Measurements from ENCODE around the gene APP.

APP gene

DNA sequence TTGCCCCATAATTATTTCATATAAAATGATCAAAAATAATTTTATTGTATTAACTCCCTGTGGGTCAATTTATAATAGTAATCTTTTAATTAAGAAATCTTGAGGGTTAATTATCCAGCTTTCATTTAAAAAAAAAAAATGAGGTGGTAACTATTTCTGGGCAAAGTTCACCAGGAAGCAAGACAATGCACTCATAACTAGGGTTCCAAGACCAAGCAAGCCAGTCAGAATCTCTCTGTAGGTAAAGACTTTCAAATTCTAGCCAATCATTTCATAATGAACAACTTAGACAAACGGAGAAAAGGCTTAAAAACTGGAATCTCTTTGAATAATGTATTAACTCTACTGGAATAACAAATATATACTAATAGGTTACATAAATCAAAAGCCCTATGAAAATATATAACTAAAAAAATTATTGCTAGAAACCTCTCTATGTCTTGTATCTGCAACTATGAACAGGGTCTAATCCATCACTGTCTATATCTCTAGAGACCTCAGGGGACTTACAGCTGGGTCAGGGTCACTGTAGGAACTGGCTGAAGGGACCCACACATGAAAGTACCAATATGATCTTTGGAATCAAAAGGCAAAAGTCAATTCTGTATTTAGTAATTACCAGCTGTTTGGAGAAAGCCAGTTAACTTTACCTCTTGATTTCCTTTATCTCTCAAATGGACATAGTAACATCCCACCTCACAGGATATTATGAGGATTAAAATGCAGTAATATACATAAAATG lies 43.3 kb downstream of the APP start:
- DNase-seq (ENCODE audit: low spot score) (no peak), FAIRE-seq (no peak)

DNA sequence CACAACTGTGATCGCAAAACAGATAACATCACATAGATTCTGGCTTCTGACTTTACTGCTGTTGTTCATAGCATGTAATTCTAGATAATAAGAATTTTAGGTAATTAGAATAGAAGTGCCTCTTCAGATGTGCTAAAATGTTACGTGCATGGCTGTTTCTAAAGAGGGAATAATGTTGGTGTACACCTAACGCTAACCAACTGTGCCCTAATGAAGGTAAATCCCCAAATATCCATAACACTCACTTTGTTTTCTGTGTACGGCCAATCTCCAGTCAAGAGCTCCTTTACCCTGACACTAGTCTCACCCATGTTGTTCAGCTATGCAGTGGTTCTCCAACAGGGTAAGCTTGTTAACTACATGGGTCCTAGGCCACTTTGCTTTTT lies 44.4 kb downstream of the APP start:
- FAIRE-seq = no peak
- DNase-seq (ENCODE audit: low spot score) = no peak

DNA sequence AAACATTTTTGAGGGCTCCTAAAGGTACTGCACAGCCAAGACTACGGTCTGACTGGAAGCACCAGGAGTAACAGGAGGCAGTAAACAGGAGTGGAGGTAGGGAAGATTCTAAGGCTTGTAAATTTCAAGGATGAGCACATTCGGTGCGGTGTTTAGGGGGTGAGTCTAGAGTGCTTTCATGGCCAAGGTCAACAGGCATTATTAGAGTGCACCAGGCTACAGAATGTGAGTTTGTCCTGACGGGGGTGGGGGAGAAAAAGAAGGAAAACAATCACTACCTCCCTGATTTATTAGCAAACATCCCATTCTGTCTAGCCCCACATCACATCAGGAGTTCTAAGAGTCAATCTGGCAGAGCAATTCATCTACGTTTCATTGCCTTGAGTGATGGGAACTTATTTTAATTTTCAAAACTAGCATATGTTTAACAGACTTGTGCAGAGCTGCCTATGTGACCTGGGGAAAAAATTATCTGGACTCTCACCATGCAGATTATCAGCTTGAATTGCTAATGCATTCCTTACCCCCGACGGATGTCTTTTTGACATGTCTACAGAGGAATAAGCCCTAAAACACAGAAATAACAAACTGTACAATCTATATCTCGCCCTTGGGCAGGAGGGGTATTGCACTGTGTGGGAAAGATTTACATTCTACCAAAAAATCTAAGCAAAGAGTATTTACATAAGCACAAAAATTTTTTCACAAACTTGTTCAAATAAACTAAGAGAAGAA lies 45.0 kb downstream of the APP start:
- FAIRE-seq (no peak), DNase-seq (ENCODE audit: low spot score) (no peak)

DNA sequence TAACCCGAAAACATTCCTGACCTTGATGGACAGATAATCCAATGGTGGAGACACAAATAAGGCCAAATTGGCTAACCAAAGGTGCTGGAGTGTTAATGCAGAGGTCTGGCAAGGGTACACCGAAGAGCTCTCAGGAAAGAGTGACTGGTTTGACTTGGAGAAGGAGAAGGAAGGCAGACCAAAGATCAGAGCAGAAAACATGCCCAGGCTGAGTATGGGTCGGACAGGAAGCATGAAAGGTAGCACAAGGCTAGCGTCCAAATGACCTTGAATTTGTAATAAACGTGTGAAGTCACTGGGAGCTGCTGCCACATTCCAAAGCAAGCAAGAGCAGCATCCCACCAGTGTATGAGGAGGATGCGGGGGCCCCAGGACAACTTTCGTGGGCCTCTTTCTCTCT lies 45.7 kb downstream of the APP start:
- DNase-seq (ENCODE audit: low spot score) = no peak
- FAIRE-seq = no peak

DNA sequence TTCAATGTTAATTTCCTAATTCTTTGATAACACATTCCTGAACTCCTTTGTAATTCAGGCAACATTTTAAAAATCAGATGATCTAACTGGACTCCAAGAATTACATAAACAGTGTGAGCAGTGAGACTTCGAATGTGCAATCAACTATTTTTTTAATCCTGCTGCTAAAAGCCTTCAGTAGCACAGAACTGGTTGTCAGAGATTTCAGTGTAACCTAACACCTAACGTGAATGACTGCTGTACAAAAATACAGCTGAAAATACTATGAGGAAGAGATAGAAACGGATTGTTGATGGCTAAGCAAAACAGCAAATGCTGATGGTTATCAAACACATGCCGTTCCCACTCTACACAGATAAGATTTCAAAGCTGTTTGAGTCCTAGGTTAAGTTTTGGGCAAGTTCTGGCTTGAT lies 46.1 kb downstream of the APP start:
- FAIRE-seq = no peak
- no peak for DNase-seq (ENCODE audit: low spot score)

DNA sequence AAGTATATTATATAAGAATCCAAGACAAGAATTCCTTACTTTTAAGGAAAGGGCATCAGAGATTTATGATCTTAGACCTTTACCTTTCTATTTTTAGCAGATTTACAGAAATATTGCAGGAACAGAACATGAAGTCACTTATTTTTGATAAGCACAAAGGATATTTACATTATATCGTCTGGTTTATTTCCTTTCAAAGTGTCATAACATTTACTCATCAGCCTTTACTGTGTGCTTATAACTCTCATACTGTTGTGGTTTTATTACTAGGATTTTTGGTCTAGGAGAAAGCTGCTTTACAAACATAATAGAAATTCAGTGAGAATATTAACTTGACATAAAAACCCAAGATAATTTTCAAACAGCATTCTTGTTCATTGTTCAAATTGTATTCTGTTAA lies 47.6 kb downstream of the APP start:
- no peak for DNase-seq (ENCODE audit: low spot score)
- FAIRE-seq = no peak

DNA sequence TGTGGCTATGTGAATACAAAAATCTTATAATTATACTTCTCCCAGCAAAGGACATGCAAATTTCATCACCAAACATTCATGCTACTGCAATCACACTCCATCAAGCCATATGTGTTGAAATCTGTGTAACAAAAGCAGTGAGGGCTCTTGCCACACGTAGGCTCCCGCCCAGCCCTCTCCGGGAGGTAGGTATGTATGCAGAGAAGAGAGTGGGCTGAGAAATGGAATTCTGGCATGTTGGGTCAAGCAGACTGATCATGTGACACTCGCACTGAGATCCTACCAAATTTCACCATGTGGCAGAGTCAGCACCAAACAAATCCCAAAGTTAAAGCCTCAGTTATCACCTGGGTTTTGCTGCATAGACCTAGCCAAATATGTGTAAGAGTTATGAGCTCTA lies 49.7 kb downstream of the APP start:
- DNase-seq (ENCODE audit: low spot score) (no peak), FAIRE-seq (no peak)

DNA sequence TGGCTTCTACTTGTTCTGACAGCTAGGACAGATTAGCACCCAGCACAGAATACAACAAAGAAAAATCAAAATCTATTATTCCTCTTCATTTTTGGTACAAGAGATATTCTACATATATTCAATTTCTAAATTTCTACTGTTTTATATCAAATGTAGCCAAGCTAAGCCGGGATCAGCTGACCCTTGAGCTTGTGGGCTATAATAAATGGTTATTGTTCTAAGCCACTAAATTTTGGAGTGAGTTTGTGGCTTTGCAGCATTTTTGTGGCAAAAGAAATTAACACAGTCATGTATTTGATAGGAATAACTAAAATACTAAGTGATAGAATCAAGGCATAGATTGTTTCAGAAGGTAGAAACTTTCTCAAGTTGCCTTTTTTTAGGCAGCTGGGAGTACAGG lies 50.7 kb downstream of the APP start:
- FAIRE-seq = no peak
- no peak for DNase-seq (ENCODE audit: low spot score)

DNA sequence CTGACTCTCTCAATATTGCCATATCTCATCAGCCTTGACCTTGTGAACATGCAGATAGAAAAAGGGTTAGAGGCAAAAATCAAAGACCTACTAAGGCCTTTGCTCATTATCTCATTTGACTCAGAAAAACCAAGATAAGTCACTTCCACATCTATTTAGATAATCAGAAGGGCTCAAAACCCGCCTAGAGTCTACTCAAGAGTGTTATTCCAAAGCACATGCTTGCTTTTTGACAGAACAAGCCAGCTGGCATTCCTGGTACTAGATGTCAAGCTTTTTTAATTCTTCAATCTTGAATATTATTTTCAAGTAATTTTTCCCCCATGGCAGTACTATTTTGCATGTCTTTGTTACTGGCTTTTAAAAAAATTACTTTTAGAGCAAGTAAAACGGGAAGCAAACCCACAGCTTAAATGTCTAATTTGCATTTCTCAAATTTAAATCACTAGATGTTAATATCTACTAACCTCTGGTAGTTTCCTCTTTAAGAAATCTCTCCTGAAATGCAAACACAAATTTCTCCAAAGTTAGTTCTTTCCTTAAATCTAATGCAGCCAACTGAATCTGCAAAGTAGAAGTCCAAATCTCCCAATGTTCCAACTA lies 51.5 kb downstream of the APP start:
- DNase-seq (ENCODE audit: low spot score) = no peak
- FAIRE-seq = no peak

DNA sequence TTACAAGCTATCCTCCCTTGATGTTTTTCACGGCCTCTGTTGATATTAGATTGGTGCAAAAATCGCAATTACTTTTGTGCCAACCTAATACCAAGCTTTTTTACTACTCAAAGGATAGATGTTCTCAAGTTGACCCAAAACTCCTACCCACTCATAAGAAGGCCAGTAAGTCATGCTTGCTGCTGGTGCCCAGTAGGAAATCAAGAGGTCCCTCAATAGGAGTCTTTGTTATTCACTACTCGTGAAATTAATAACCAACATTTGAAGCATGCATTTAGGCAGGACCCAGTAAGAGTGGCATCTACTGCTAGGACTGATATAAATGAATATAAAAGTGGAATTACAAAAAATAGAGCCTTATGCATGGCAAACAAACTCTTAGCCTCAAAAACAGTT lies 52.6 kb downstream of the APP start:
- FAIRE-seq (no peak), DNase-seq (ENCODE audit: low spot score) (no peak)

DNA sequence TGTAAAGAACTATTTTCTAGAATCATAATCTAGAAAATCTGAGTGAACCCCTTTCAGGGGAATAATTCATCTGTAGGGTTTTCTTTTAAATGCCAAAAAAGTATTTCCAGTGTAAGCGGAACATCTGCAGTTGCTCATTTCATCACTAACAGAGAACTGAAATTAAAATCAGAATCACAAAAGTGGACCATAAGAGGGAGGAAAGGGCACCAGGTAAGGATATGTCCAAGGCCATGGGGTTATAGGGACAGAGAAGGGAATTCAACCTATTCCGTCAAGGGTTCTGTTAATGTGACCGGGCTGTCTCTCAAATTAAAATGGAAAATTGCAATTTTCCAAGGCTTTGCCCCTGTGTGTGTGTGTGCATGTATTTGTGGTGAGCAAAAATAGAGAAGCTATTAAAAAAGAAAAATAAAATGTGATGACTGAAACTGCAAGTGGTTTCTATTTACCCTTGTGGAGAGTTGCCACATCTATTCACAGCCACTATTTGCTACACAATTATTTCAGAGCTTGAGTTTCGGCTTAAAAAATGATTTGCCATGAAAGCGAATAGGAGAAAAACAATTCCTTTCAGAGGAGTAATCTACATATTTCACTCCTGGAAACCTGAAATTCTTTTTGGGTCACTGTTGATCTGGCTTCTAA lies 53.1 kb downstream of the APP start:
- no peak for FAIRE-seq

DNA sequence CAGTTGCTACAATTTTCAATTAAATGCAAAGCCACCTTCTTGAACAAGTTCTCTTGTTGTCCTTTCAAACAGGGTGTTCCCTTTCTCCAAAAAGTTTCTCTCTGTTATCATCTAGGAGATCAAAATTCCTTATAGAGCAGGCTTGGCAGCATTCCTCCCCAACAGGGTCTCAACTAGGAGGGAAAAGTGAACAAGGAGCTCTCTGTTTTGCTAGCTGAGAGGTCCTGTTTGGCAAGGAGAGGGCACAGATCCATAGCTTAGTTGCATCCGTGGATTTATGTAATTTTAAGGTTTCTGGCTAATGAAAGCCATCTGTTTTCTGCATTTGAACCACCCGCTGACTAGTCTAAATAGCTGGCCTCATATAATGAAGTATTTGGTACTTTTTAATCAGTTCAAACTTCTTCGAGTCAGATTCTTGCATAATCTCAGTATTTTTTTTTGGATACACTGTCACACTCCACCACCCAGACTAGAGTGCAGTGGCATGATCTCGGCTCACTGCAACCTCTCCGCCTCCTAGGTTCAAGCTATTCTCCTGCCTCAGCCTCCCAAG lies 54.0 kb downstream of the APP start:
- DNase-seq (ENCODE audit: low spot score) = peak; percentile 5
- no peak for FAIRE-seq

More for the DNA sequence above, 53.1 kb downstream of the APP start:
- no peak for DNase-seq (ENCODE audit: low spot score)

DNA sequence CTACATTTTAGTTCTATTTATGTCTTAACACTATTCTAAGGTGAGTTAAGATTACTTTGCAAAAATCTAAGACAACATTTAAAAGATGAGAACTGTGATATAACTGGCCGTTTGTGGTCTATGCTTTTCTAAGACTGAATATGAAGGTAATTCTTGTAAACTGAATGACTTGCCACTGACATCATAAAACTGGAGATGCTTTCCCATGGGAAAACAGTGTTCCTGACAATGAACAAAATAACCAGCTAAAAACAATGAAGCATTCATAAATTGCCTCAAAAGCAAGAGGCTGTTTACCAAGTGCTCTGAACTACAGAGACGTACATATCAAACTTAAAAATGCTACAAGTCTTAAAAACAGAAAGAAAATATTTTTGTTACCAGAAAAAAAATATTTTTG lies 54.7 kb downstream of the APP start:
- FAIRE-seq (no peak), DNase-seq (ENCODE audit: low spot score) (peak; percentile 10)

DNA sequence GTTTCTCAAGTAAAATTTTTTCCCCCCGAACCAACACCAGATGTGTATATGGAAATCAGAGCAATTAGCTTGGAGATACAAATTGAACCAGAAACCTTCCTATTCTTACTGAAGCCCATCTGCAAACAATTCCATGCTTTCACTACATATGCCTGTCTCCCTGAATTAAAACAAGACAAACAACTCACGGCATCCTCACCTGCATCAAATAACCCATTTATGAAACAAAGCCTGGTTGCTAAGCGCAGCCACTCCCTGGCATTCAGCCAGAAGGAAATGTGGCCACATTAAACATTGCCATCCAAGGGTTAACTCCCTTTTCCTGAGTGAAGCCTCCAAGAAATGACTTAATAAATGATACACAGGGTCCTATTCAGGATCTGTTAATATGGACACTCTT lies 55.3 kb downstream of the APP start:
- no peak for DNase-seq (ENCODE audit: low spot score)
- no peak for FAIRE-seq

DNA sequence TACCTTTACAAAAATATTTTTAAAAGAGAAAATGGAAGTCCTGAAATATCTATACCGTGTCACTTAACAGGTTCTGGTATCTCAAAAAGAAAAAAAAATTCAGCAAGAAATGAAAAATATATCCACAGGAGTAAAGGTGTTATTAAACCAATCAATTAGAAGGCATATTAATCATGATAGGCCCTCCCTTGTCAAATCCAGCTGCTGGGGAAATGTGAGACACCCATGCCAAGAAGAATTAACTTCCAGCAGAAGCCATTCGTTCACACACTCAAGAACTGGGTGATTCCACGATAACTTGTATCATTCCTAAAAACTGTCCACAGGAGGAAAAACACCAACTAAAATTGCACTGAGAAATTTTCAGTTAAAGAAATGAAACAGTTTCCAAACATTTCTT lies 57.6 kb downstream of the APP start:
- FAIRE-seq (no peak), DNase-seq (ENCODE audit: low spot score) (no peak)

DNA sequence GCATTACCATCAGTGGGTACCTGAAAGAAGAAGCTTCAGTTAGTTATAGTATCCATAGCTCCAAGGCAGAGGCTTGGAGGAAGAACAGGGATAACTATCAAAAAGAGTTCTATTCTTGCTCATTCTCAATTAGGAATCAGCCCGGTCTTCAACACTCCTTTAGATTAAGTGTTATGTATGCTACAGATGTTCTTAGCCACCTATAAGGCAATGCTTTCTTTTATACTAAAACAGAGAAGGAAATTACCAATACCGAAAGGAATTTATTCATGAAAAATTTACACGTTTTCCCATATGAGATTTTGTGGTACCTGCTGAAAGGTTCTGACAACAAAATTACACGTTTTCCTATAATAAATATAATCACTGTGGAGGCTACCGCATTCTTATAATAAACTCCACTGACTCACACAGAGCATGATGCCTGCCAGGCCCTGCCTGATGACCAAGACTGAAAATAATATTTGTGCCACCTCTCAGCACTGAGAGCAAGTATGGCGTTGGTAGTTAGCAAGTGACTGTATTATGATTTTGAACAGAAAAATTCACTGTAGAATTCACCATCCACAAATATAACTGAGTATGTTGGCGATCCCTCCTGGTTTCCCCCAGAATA lies 58.3 kb downstream of the APP start:
- DNase-seq (ENCODE audit: low spot score) = no peak
- FAIRE-seq = no peak

DNA sequence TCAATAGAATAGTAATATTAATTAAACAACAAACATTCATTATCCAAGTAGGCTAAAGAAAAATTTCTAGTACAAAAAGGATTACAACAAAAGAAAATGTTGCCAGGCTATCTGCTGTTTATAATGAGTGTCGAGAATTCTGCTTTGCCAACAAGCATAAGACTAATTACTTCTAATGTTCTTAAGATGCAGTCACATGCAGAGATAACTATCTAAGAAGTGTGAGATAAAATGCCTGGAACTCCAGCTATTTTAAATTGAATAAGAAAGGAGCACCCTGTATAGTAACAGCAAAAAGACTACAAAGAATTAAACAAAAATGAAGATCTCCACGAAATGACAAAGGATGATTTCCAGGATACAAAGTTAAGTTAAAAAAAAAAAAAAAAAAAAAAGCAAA lies 59.9 kb downstream of the APP start:
- no peak for DNase-seq (ENCODE audit: low spot score)
- no peak for FAIRE-seq

DNA sequence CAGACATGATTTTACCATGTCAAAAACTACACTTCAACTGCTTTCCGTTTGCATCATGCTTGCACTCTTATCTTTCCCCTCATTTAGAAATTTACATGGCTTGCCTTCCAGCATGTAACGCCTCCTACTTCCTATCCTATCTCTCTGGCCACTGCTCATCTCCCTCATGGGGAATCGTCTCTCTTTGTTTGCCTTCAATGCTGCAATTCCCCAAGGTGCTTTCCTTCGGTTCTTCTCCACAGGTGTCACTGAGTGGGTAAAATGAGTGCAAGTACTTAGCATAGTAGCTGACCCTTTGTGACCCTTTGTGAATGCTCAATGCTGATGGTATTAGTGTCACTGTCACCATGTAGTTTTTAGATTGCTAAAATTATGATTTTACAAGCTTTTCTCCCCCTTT lies 63.1 kb downstream of the APP start:
- no peak for DNase-seq (ENCODE audit: low spot score)
- no peak for FAIRE-seq

DNA sequence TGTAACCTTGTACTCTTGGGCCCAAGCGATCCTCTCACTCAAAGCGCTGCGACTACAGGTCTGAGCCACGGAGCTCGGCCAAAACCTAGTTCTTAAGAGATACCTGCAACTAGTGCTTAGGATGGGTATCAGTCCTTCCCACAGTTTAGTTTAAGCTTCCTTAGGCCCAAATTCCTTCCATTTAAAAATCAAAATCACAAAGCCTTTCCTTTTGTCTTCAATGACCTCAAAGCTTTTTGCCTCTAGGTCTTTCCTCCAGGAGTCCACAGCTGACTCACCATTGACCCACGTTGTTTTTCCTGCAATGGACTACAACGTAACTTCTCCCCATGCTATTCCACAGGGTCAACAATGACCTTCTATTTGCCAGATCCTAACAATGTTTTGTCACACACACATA lies 64.0 kb downstream of the APP start:
- no peak for DNase-seq (ENCODE audit: low spot score)
- no peak for FAIRE-seq

DNA sequence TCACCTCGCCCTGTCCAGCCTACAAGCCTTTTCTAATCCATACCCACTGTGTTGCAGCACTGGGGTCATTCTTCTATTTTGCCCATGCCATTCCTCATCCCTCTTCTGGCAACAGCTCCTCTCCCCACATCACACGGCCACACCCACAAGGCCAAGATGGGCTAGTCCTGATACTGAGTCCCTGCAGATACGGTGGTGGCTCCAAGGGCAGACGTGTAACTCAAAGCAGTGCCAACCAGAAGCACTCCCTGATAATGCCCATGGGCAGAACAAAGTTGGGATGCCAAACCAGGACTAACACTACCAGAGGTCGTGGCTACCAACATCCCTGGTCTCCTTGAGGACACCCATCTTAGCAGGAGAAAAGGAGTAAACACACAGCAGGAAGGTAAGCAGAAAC lies 64.8 kb downstream of the APP start:
- DNase-seq (ENCODE audit: low spot score) = no peak
- no peak for FAIRE-seq

DNA sequence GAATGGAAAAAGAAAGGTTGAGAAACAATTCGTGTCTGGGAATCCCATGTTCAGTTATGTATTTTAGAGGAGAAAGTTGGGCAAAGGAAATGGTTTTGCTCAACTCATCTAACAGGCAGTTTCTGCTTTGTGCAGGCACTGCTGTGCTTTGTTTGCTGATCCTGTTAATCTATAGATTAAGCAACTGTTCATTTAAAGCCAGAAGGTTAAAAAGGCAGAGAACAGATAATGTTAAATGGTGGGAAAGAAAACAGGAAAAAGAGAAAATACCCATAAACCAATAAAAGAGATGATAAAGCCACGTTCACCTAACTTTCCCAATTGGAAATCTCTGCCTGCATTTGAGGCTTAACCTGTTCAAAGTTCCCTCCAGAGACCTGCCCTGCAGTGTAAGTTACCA lies 70.0 kb downstream of the APP start:
- DNase-seq (ENCODE audit: low spot score) (no peak), FAIRE-seq (no peak)
